ENCODE results near the gene BMP8A.

GRCh38 chr1:39545531-39545930 lies 54.1 kb downstream of the BMP8A start:
- no peak for TF ChIP-seq CTCF (IDR thresholded peaks at IDR 0.05 in 2 of 3, conservative IDR thresholded peaks at IDR 0.05 in 1 of 3; ENCODE audit: borderline replicate concordance in 1 of 3, insufficient read depth in 1 of 3, low read depth in 2 of 3, low read length in 2 of 3)
- TF ChIP-seq POLR2A (IDR thresholded peaks at IDR 0.05; ENCODE audit: borderline replicate concordance, extremely low read depth, insufficient read depth, insufficient read length): no peak
- no peak for TF ChIP-seq POLR2AphosphoS5 (IDR thresholded peaks at IDR 0.05; ENCODE audit: low read depth, low read length)
- no peak for TF ChIP-seq ZFX (IDR thresholded peaks at IDR 0.05)
- no peak for TF ChIP-seq TCF7L2 (IDR thresholded peaks at IDR 0.05; ENCODE audit: borderline replicate concordance, extremely low read depth, insufficient read depth, insufficient read length)
- no peak for TF ChIP-seq REST (IDR thresholded peaks at IDR 0.05; ENCODE audit: low read depth)

Measured in HCT116 (cell line).